ENCODE results near the gene PLXNA3.
"Not testable (repeated sequence)": the region's sequence is repeated elsewhere in the genome, so short reads cannot be mapped to it uniquely, and the experiment has no call there.

PLXNA3 gene

GRCh38 chrX:154490414-154491083, 32.5 kb downstream of the PLXNA3 start, which contains the start of gene SLC10A3:
SLC10A3 (minus strand) TSS chrX:154490629; CDS start chrX:154488940, 1,689 bp downstream.
- Histone ChIP-seq H3K9ac (ENCODE audit: low read length) (peak within 1 kb of the TSS; percentile 88), H3K4me1 (ENCODE audit: control insufficient read depth, insufficient read depth, low read length) (peaks cover 9% of the 10 kb centered on the region), H3K9me3 (ENCODE audit: control insufficient read depth, low read length) (no peaks in the 10 kb centered on the region), H3K27me3 (replicated peaks; ENCODE audit: control insufficient read depth, insufficient read depth, low read length) (peaks cover 4% of the 10 kb centered on the region), H3K36me3 (ENCODE audit: control insufficient read depth, insufficient read depth, low read length, severe bottlenecking) (peaks cover 7% of the 10 kb centered on the region), H3K4me3 (ENCODE audit: low read length) (peak within 1 kb of the TSS; percentile 84)
- peak; percentile 94 for DNase-seq (ENCODE audit: low read depth)

GRCh38 chrX:154494715-154495114, 36.6 kb downstream of the PLXNA3 start:
- no peaks in the 10 kb centered on the region for H3K9me3 ChIP-seq (ENCODE audit: control insufficient read depth, low read length)
- no peak for DNase-seq (ENCODE audit: low read depth)
- H3K4me1 ChIP-seq (ENCODE audit: control insufficient read depth, insufficient read depth, low read length) = no peaks in the 10 kb centered on the region
- H3K9ac ChIP-seq (ENCODE audit: low read length) = no peak overlapping the region
- no peak overlapping the region for H3K4me3 ChIP-seq (ENCODE audit: low read length)
- no peaks in the 10 kb centered on the region for H3K36me3 ChIP-seq (ENCODE audit: control insufficient read depth, insufficient read depth, low read length, severe bottlenecking)
- peaks cover 4% of the 10 kb centered on the region for H3K27me3 ChIP-seq (replicated peaks; ENCODE audit: control insufficient read depth, insufficient read depth, low read length)

GRCh38 chrX:154495472-154495922, 37.4 kb downstream of the PLXNA3 start:
- no peak for DNase-seq (ENCODE audit: low read depth)
- peaks cover 4% of the 10 kb centered on the region for H3K27me3 ChIP-seq (replicated peaks; ENCODE audit: control insufficient read depth, insufficient read depth, low read length)
- H3K9me3 ChIP-seq (ENCODE audit: control insufficient read depth, low read length) = no peaks in the 10 kb centered on the region
- no peaks in the 10 kb centered on the region for H3K4me1 ChIP-seq (ENCODE audit: control insufficient read depth, insufficient read depth, low read length)
- H3K36me3 ChIP-seq (ENCODE audit: control insufficient read depth, insufficient read depth, low read length, severe bottlenecking) = no peaks in the 10 kb centered on the region
- no peak overlapping the region for H3K9ac ChIP-seq (ENCODE audit: low read length)
- H3K4me3 ChIP-seq (ENCODE audit: low read length) = no peak overlapping the region

- not testable (repeated sequence) for DNase-seq (ENCODE audit: low read depth); H3K36me3 ChIP-seq (ENCODE audit: control insufficient read depth, insufficient read depth, low read length, severe bottlenecking); H3K9me3 ChIP-seq (ENCODE audit: control insufficient read depth, low read length); H3K4me3 ChIP-seq (ENCODE audit: low read length); H3K4me1 ChIP-seq (ENCODE audit: control insufficient read depth, insufficient read depth, low read length); H3K9ac ChIP-seq (ENCODE audit: low read length); H3K27me3 ChIP-seq (replicated peaks; ENCODE audit: control insufficient read depth, insufficient read depth, low read length)
Observed at GRCh38 chrX:154496591-154497137, 38.6 kb downstream of the PLXNA3 start.

- not testable (repeated sequence) for H3K9me3 ChIP-seq (ENCODE audit: control insufficient read depth, low read length); H3K27me3 ChIP-seq (replicated peaks; ENCODE audit: control insufficient read depth, insufficient read depth, low read length); H3K4me3 ChIP-seq (ENCODE audit: low read length); DNase-seq (ENCODE audit: low read depth); H3K36me3 ChIP-seq (ENCODE audit: control insufficient read depth, insufficient read depth, low read length, severe bottlenecking); H3K9ac ChIP-seq (ENCODE audit: low read length)
- peaks cover 15% of the 10 kb centered on the region for H3K4me1 ChIP-seq (ENCODE audit: control insufficient read depth, insufficient read depth, low read length)
Observed at GRCh38 chrX:154501423-154501822, 43.3 kb downstream of the PLXNA3 start.

- H3K9me3 ChIP-seq (ENCODE audit: control insufficient read depth, low read length) = no peaks in the 10 kb centered on the region
- H3K9ac ChIP-seq (ENCODE audit: low read length) = no peak overlapping the region
- no peak for DNase-seq (ENCODE audit: low read depth)
- no peaks in the 10 kb centered on the region for H3K27me3 ChIP-seq (replicated peaks; ENCODE audit: control insufficient read depth, insufficient read depth, low read length)
- H3K4me1 ChIP-seq (ENCODE audit: control insufficient read depth, insufficient read depth, low read length) = peaks cover 16% of the 10 kb centered on the region
- H3K4me3 ChIP-seq (ENCODE audit: low read length) = no peak overlapping the region
- H3K36me3 ChIP-seq (ENCODE audit: control insufficient read depth, insufficient read depth, low read length, severe bottlenecking) = no peaks in the 10 kb centered on the region
Observed at GRCh38 chrX:154502098-154502497, 44.0 kb downstream of the PLXNA3 start.

- peaks cover 16% of the 10 kb centered on the region for H3K4me1 ChIP-seq (ENCODE audit: control insufficient read depth, insufficient read depth, low read length)
- no peak overlapping the region for H3K4me3 ChIP-seq (ENCODE audit: low read length)
- DNase-seq (ENCODE audit: low read depth) = no peak
- H3K36me3 ChIP-seq (ENCODE audit: control insufficient read depth, insufficient read depth, low read length, severe bottlenecking) = no peaks in the 10 kb centered on the region
- H3K9ac ChIP-seq (ENCODE audit: low read length) = no peak overlapping the region
- H3K27me3 ChIP-seq (replicated peaks; ENCODE audit: control insufficient read depth, insufficient read depth, low read length) = no peaks in the 10 kb centered on the region
- H3K9me3 ChIP-seq (ENCODE audit: control insufficient read depth, low read length) = no peaks in the 10 kb centered on the region
Observed at GRCh38 chrX:154502989-154503388, 44.9 kb downstream of the PLXNA3 start.

- DNase-seq (ENCODE audit: low read depth) = peak; percentile 39
Observed at GRCh38 chrX:154505734-154506133, 47.7 kb downstream of the PLXNA3 start.

GRCh38 chrX:154506483-154507332, 48.6 kb downstream of the PLXNA3 start:
- Histone ChIP-seq H3K9ac (ENCODE audit: low read length) (peak overlapping the region; percentile 62), H3K4me3 (ENCODE audit: low read length) (no peak overlapping the region), H3K36me3 (ENCODE audit: control insufficient read depth, insufficient read depth, low read length, severe bottlenecking) (peaks cover 11% of the 10 kb centered on the region), H3K9me3 (ENCODE audit: control insufficient read depth, low read length) (peaks cover 7% of the 10 kb centered on the region), H3K4me1 (ENCODE audit: control insufficient read depth, insufficient read depth, low read length) (peaks cover 16% of the 10 kb centered on the region), H3K27me3 (replicated peaks; ENCODE audit: control insufficient read depth, insufficient read depth, low read length) (no peaks in the 10 kb centered on the region)
- DNase-seq (ENCODE audit: low read depth) = no peak

More at GRCh38 chrX:154505734-154506133, 47.7 kb downstream of the PLXNA3 start:
- H3K27me3 ChIP-seq (replicated peaks; ENCODE audit: control insufficient read depth, insufficient read depth, low read length) = no peaks in the 10 kb centered on the region
- peaks cover 11% of the 10 kb centered on the region for H3K36me3 ChIP-seq (ENCODE audit: control insufficient read depth, insufficient read depth, low read length, severe bottlenecking)
- H3K4me1 ChIP-seq (ENCODE audit: control insufficient read depth, insufficient read depth, low read length) = peaks cover 16% of the 10 kb centered on the region
- H3K4me3 ChIP-seq (ENCODE audit: low read length) = no peak overlapping the region
- H3K9ac ChIP-seq (ENCODE audit: low read length) = peak overlapping the region; percentile 62
- peaks cover 7% of the 10 kb centered on the region for H3K9me3 ChIP-seq (ENCODE audit: control insufficient read depth, low read length)

- no peak overlapping the region for H3K4me3 ChIP-seq (ENCODE audit: low read length)
- H3K4me1 ChIP-seq (ENCODE audit: control insufficient read depth, insufficient read depth, low read length) = peaks cover 16% of the 10 kb centered on the region
- no peak for DNase-seq (ENCODE audit: low read depth)
- no peak overlapping the region for H3K9ac ChIP-seq (ENCODE audit: low read length)
- H3K27me3 ChIP-seq (replicated peaks; ENCODE audit: control insufficient read depth, insufficient read depth, low read length) = no peaks in the 10 kb centered on the region
- H3K36me3 ChIP-seq (ENCODE audit: control insufficient read depth, insufficient read depth, low read length, severe bottlenecking) = peaks cover 11% of the 10 kb centered on the region
- H3K9me3 ChIP-seq (ENCODE audit: control insufficient read depth, low read length) = peaks cover 7% of the 10 kb centered on the region
Observed at GRCh38 chrX:154507673-154508383, 49.7 kb downstream of the PLXNA3 start.

- no peak overlapping the region for H3K4me3 ChIP-seq (ENCODE audit: low read length)
- H3K9me3 ChIP-seq (ENCODE audit: control insufficient read depth, low read length) = peaks cover 7% of the 10 kb centered on the region
Observed at GRCh38 chrX:154508384-154508745, 50.3 kb downstream of the PLXNA3 start.

More at GRCh38 chrX:154508384-154508745, 50.3 kb downstream of the PLXNA3 start:
- Histone ChIP-seq H3K9ac (ENCODE audit: low read length) (no peak overlapping the region), H3K27me3 (replicated peaks; ENCODE audit: control insufficient read depth, insufficient read depth, low read length) (no peaks in the 10 kb centered on the region), H3K4me1 (ENCODE audit: control insufficient read depth, insufficient read depth, low read length) (peaks cover 16% of the 10 kb centered on the region), H3K36me3 (ENCODE audit: control insufficient read depth, insufficient read depth, low read length, severe bottlenecking) (peaks cover 11% of the 10 kb centered on the region)
- no peak for DNase-seq (ENCODE audit: low read depth)
